ENCODE measurements around the gene F11.
"Not testable (repeated sequence)": the region's sequence is repeated elsewhere in the genome, so short reads cannot be mapped to it uniquely, and the experiment has no call there.

The F11 gene

DNA sequence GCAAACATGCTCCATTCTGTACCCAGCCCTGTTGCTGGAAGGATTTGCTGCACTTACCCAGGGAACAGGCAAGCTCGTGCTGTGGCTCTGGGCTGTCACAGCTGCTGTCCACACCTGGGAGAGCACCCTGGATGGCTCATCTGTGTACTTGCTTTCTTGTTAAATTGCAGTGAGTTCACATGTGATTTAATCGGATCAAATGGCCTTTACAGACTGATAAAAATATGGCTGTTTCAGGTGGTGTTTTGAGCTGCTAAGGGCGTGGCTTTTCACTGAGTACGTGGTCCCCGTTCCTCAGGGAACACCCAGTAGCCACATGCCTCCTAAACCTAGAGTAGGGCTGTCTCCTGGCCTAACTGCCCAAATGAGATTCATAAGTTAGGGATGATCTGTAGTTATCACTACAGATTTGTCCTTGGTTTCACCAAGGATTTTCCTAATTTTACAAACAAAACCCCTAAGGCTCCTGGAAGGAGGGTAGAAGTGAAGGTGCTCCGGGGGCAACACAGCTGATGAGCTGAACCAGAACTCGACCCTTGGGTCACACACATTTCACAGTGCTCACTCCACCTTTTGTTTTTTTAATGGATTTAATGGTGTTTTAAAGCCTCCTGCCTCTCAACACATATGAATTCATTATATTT lies 25.0 kb upstream of the F11 start:
- no peak for DNase-seq (ENCODE audit: extremely low read depth, low read depth)
- no peak overlapping the region for H3K4me3 ChIP-seq (replicated peaks; ENCODE audit: low read depth, low read length)
- TF ChIP-seq, protein P1, sequence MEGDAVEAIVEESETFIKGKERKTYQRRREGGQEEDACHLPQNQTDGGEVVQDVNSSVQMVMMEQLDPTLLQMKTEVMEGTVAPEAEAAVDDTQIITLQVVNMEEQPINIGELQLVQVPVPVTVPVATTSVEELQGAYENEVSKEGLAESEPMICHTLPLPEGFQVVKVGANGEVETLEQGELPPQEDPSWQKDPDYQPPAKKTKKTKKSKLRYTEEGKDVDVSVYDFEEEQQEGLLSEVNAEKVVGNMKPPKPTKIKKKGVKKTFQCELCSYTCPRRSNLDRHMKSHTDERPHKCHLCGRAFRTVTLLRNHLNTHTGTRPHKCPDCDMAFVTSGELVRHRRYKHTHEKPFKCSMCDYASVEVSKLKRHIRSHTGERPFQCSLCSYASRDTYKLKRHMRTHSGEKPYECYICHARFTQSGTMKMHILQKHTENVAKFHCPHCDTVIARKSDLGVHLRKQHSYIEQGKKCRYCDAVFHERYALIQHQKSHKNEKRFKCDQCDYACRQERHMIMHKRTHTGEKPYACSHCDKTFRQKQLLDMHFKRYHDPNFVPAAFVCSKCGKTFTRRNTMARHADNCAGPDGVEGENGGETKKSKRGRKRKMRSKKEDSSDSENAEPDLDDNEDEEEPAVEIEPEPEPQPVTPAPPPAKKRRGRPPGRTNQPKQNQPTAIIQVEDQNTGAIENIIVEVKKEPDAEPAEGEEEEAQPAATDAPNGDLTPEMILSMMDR (IDR thresholded peaks at IDR 0.05; ENCODE audit: low read depth, low read length, missing control alignments), result no peak

DNA sequence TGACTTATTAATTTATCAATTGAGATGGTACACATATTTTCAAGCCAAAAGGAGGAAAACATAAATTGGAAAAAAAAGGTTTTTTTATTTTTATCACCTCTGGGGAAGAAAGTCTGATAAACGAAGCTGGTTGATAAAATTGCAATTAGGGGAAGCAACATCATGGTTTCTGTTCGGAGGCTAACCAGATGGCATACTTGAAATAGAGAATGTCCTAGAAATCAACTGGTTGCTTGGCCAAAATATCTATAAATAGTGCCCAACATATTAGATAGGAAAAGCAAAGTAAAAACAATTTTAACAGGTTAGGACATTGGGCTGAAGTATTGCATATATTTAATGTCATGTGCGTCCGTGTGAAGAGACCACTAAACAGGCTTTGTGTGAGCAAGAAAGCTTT lies 24.4 kb upstream of the F11 start:
- no peak overlapping the region for H3K4me3 ChIP-seq (replicated peaks; ENCODE audit: low read depth, low read length)
- no peak for DNase-seq (ENCODE audit: extremely low read depth, low read depth)
- TF ChIP-seq, protein P1 (IDR thresholded peaks at IDR 0.05; ENCODE audit: low read depth, low read length, missing control alignments), result no peak

DNA sequence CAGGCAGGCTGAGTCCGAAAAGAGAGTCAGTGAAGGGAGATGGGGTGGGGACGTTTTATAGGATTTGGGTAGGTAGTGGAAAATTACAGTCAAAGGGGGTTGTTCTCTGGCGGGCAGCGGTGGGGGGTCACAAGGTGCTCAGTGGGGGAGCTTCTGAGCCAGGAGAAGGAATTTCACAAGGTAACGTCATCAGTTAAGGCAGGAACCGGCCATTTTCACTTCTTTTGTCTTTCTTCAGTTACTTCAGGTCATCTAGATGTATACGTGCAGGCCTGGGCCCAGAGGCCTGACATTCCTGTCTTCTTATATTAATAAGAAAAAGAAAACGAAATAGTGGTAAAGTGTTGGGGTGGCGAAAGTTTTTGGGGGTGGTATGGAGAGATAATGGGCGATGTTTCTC lies 24.0 kb upstream of the F11 start:
- not testable (repeated sequence) for H3K4me3 ChIP-seq (replicated peaks; ENCODE audit: low read depth, low read length); DNase-seq (ENCODE audit: extremely low read depth, low read depth)

DNA sequence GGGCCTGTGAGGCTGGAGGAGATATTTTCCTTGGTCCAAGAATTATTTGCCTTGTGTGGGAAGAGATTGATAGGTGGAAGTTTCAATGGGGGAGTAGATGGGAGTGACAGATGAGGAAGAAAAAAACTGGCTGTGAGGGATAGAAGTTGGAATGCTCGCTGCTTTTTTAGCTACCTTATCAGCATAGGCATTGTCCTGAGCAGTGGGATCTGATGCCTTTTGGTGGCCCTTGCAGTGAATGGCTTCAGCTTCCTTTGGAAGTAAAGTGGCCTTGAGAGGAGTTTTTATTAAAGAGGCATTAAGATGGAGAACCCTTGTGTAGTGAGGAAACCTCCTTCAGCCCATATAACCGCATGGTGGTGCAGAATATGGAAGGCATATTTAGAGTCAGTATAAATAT lies 22.7 kb upstream of the F11 start:
- TF ChIP-seq, protein P1 (IDR thresholded peaks at IDR 0.05; ENCODE audit: low read depth, low read length, missing control alignments), result no peak
- DNase-seq (ENCODE audit: extremely low read depth, low read depth), result no peak
- H3K4me3 ChIP-seq (replicated peaks; ENCODE audit: low read depth, low read length), result no peak overlapping the region

DNA sequence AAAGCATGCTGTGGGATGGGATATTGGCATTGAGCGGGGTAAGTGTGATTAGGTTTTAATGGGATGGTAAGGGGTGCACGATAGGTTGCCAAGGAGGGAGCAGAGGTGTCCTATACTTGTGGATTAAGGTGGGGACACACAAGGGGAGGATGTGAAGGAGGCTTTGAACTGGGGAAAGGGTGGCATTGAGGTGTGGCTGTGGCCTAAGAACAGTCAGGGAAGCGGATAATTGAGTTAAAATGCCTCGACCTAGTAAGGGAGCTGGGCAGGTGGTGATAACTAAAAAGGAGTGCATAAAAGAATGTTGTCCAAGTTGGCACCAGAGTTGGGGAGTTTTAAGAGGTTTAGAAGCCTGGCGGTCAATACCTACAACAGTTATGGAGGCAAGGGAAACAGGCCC lies 21.2 kb upstream of the F11 start:
- no peak overlapping the region for H3K4me3 ChIP-seq (replicated peaks; ENCODE audit: low read depth, low read length)
- no peak for DNase-seq (ENCODE audit: extremely low read depth, low read depth)
- TF ChIP-seq, protein P1 (IDR thresholded peaks at IDR 0.05; ENCODE audit: low read depth, low read length, missing control alignments), result no peak

DNA sequence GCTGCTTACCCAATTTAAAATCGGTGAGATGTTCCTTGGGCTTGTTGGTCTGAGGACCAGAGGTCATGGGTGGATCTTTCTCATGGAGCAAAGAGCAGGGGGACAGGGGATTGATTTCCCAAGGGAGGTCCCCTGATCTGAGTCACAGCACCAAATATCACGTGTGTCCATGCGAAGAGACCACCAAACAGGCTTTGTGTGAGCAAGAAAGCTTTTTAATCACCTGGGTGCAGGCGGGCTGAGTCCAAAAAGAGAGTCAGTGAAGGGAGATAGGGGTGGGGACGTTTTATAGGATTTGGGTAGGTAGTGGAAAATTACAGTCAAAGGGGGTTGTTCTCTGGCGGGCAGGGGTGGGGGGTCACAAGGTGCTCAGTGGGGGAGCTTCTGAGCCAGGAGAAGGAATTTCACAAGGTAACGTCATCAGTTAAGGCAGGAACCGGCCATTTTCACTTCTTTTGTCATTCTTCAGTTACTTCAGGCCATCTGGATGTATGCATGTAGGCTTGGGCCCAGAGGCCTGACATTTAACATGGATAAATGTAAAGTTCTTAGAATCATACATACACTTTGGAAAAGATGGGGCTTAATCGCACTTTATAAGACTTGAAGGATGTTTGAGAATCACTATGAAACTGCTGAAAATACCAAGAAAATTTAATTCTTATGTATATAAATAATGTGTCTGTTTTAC lies 18.8 kb upstream of the F11 start:
- not testable (repeated sequence) for DNase-seq (ENCODE audit: extremely low read depth, low read depth); H3K4me3 ChIP-seq (replicated peaks; ENCODE audit: low read depth, low read length)

DNA sequence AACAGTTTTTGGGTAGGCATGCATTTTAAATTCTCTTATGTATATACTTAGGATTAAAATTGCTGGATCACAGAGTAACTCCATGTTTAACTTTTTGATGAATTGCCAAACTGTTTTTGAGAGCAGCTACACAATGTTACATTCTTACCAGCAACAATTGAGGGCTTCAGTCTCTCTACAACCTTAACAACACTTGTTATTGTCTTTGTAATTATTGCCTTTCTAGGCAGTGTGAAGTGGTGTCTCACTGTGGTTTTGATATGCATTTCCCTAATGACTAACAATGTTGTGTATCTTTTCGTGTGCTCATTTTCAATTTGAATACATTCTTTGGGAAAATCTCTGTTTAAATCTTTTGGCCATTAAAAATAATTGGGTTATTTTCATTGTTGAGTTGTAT lies 17.3 kb upstream of the F11 start:
- TF ChIP-seq, protein P1 (IDR thresholded peaks at IDR 0.05; ENCODE audit: low read depth, low read length, missing control alignments), result no peak
- DNase-seq (ENCODE audit: extremely low read depth, low read depth), result no peak
- no peak overlapping the region for H3K4me3 ChIP-seq (replicated peaks; ENCODE audit: low read depth, low read length)

Data from HFF-Myc (cell line).